GM12878 (cell line): ENCODE measurements around the gene FGD6. TPM values are rescaled to one million over a fixed set of nuclear protein-coding genes. Genes with fewer than 3 reads are reported as not detected.
"Not testable (repeated sequence)": the region's sequence is repeated elsewhere in the genome, so short reads cannot be mapped to it uniquely, and the experiment has no call there.

Source experiments
- ATAC-seq: fragments of 200-7000 bp; cut with Tn5 transposase; 3 replicates; pipeline ENCODE4 v1.9.1; 2020; ENCODE audit warnings: mild to moderate bottlenecking, moderate library complexity
- BruUV-seq: library from RNA; stranded (reverse); fragments of 400-500 nt; replicated peaks from 2 replicates; lab custom pipeline; 2021; lab: Mats Ljungman, UMichigan
- CTCF ChIA-PET: fragments of 300-600 bp; sonication (Branson Sonifier 250); formaldehyde crosslinking; extraction: SDS; loops from one replicate; lab custom pipeline; 2021; ENCODE audit warnings: inconsistent platforms; lab: Yijun Ruan, JAX
- POLR2A ChIA-PET: fragments of 350-600 bp; formaldehyde crosslinking; extraction: SDS; loops from one replicate; lab custom pipeline; 2021; ENCODE audit warnings: inconsistent platforms; lab: Charles Lee
- RAD21 ChIA-PET: fragments of 300-600 bp; sonication (Branson Sonifier 250); formaldehyde crosslinking; loops from one replicate; lab custom pipeline; 2023; ENCODE audit warnings: antibody characterized with exemption; ENCODE audit not compliant: unreplicated experiment; lab: Charles Lee
- SMC1A ChIA-PET: fragments of 300-600 bp; sonication (Branson Sonifier 250); formaldehyde crosslinking; loops from one replicate; lab custom pipeline; 2023; ENCODE audit not compliant: unreplicated experiment, uncharacterized antibody; lab: Charles Lee
- DNase-seq: peaks from one replicate; pipeline ENCODE4 v3.0.0-alpha.2; 2011; ENCODE audit warnings: low read depth, low spot score
- FAIRE-seq: peaks from 3 replicates; lab custom pipeline; 2011; peaks lifted over from hg19 to GRCh38; lab: Jason Lieb, UNC
- H2AFZ ChIP-seq: 2 replicates; pipeline ENCODE4 v1.6.0; 2011; ENCODE audit warnings: low read depth, low read length, control low read depth; ENCODE audit not compliant: control insufficient read depth
- H3K27ac ChIP-seq: 2 replicates; pipeline ENCODE4 v1.5.1; 2011; ENCODE audit warnings: control low read depth; ENCODE audit not compliant: control insufficient read depth, insufficient read depth
- H3K27me3 ChIP-seq, 2 experiments: replicated peaks in 1 of 2; 2 replicates each; pipeline versions ENCODE4 v1.6.0 to v1.6.1; 2011; ENCODE audit warnings: low read length in 1 of 2; ENCODE audit not compliant: control insufficient read depth in 2 of 2, insufficient read depth in 2 of 2
- H3K36me3 ChIP-seq, 2 experiments: 2 replicates each; pipeline ENCODE4 v1.5.1; 2011; ENCODE audit warnings: low read length in 1 of 2; ENCODE audit not compliant: control insufficient read depth in 2 of 2, insufficient read depth in 2 of 2
- H3K4me1 ChIP-seq: 2 replicates; pipeline ENCODE4 v1.6.1; 2011; ENCODE audit warnings: mild to moderate bottlenecking, low read length, moderate library complexity, mixed read lengths; ENCODE audit not compliant: control insufficient read depth, insufficient read depth
- H3K4me2 ChIP-seq: 2 replicates; pipeline ENCODE4 v1.6.0; 2011; ENCODE audit warnings: control low read depth; ENCODE audit not compliant: control insufficient read depth, insufficient read depth
- H3K4me3 ChIP-seq: fragments of 200-600 bp; sonication (generic); 2 replicates; pipeline ENCODE4 v1.5.1; 2016
- H3K79me2 ChIP-seq: 2 replicates; pipeline ENCODE4 v1.6.0; 2011; ENCODE audit warnings: low read length; ENCODE audit not compliant: control insufficient read depth, insufficient read depth
- H3K9ac ChIP-seq: 2 replicates; pipeline ENCODE4 v1.8.0; 2011; ENCODE audit warnings: low read length, control low read depth, mixed read lengths; ENCODE audit not compliant: control insufficient read depth, insufficient read depth
- H3K9me3 ChIP-seq: replicated peaks from 3 replicates; pipeline ENCODE4 v1.5.1; 2011; ENCODE audit warnings: mild to moderate bottlenecking, low read length; ENCODE audit not compliant: control insufficient read depth, insufficient read depth
- H4K20me1 ChIP-seq: 2 replicates; pipeline ENCODE4 v1.6.0; 2011; ENCODE audit not compliant: control insufficient read depth, insufficient read depth
- MEF2A ChIP-seq: IDR thresholded peaks from 2 replicates; pipeline ENCODE4 v1.6.1; 2011; ENCODE audit warnings: low read depth, mild to moderate bottlenecking, low read length, moderate library complexity; ENCODE audit not compliant: insufficient read depth
- WGBS: methylation state at CpG from one replicate; pipeline ENCODE4 v1.1.6; 2016; ENCODE audit warnings: low lambda C conversion rate; ENCODE audit not compliant: insufficient replicate concordance, insufficient coverage; ENCODE audit errors: missing lambda C conversion rate; 5-methylcytosine and 5-hydroxymethylcytosine counted together
- in situ Hi-C: fragments of 300-500 bp; cut with MboI; formaldehyde crosslinking; loops from 9 replicates; pipeline ENCODE4 v1.14.3; 2018; ENCODE audit warnings: mixed read lengths
- intact Hi-C: fragments of 100-400 bp; cut with micrococcal nuclease; formaldehyde crosslinking; loops from one replicate; pipeline ENCODE4 v1.14.2; 2022; ENCODE audit not compliant: unreplicated experiment
- polyA plus RNA-seq, 11 experiments: library from polyadenylated mRNA; depleted of rRNA in 4 of 11; unstranded in 6 of 11; stranded (reverse) in 5 of 11; fragments of >200 nt; fragmentation: Nextera tagmentation in 4 of 11; fragmentation: Illumina TruSeq in 1 of 11; extraction: Ambion mirVana in 4 of 11; extraction: Trizol in 1 of 11; gene quantifications; 1 replicate in 1 of 11; 2 replicates in 10 of 11; pipeline versions ENCODE4 v1.2.1 to v1.2.3, GENCODE V29; 2011 to 2016; ENCODE audit warnings: inconsistent platforms in 2 of 11, missing spikeins in 2 of 11, low read depth in 1 of 11
- total RNA-seq, 4 experiments: library from RNA; depleted of rRNA in 3 of 4; stranded (reverse); fragments of >200 nt in 3 of 4; fragmentation: Illumina TruSeq in 1 of 4; extraction: Trizol in 1 of 4; gene quantifications; 2 replicates each; pipeline versions ENCODE4 v1.2.1 to v1.2.3, GENCODE V29; 2013 to 2021
- TF ChIP-seq, protein P1 (sequence below): fragments of 450-650 bp; IDR thresholded peaks from 2 replicates; pipeline ENCODE4 v1.6.1; 2017; ENCODE audit warnings: mild to moderate bottlenecking, moderate library complexity

The FGD6 gene
- total and polyA plus RNA-seq, 10 of the 15 experiments (the other 5 are each of a cell fraction or from before 2014, with no cell fraction given): 2.4 to 15.5 (median 8.9) TPM

DNA sequence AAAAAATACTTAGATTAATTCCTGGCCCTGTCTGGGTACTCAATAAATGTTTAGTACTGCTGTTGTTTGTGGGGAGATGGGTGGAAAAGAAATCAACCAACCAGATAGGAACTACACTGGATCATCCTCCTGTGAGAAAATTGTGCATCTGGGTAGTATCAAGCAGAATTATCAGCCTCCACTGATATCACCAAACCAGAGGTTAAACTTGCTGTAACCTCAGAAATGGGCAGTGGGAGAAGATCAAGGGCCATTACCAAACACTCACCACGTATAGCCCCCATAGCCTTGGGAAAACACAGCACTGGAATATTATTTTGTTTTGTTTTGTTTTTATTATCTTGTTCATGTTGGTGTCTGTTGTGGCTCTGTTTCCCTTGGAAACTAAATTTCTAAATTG is 20.0 kb upstream of the FGD6 start:
- TF ChIP-seq, protein P1, sequence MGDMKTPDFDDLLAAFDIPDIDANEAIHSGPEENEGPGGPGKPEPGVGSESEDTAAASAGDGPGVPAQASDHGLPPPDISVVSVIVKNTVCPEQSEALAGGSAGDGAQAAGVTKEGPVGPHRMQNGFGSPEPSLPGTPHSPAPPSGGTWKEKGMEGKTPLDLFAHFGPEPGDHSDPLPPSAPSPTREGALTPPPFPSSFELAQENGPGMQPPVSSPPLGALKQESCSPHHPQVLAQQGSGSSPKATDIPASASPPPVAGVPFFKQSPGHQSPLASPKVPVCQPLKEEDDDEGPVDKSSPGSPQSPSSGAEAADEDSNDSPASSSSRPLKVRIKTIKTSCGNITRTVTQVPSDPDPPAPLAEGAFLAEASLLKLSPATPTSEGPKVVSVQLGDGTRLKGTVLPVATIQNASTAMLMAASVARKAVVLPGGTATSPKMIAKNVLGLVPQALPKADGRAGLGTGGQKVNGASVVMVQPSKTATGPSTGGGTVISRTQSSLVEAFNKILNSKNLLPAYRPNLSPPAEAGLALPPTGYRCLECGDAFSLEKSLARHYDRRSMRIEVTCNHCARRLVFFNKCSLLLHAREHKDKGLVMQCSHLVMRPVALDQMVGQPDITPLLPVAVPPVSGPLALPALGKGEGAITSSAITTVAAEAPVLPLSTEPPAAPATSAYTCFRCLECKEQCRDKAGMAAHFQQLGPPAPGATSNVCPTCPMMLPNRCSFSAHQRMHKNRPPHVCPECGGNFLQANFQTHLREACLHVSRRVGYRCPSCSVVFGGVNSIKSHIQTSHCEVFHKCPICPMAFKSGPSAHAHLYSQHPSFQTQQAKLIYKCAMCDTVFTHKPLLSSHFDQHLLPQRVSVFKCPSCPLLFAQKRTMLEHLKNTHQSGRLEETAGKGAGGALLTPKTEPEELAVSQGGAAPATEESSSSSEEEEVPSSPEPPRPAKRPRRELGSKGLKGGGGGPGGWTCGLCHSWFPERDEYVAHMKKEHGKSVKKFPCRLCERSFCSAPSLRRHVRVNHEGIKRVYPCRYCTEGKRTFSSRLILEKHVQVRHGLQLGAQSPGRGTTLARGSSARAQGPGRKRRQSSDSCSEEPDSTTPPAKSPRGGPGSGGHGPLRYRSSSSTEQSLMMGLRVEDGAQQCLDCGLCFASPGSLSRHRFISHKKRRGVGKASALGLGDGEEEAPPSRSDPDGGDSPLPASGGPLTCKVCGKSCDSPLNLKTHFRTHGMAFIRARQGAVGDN: no peak
- TF ChIP-seq MEF2A: no peak
- H3K9ac ChIP-seq: no peak overlapping the region
- H3K4me3 ChIP-seq: no peak overlapping the region
- FAIRE-seq (no peak), DNase-seq (no peak), ATAC-seq (no peak)
- no TSS peak for BruUV-seq
- in situ Hi-C loops: no loop called here
- ChIA-PET RAD21 (no interaction called here), SMC1A (no interaction called here), CTCF (no interaction called here), POLR2A (no interaction called here)
- H2AFZ ChIP-seq: no peak overlapping the region
- no peaks in the 10 kb centered on the region for H3K4me1 ChIP-seq
- H3K27ac ChIP-seq: no peak overlapping the region
- intact Hi-C loops: no loop called here
- 50% methylated on average over 1 of the region's 1 CpG for WGBS
- H3K79me2 ChIP-seq: peaks cover 42% of the 10 kb centered on the region
- H4K20me1 ChIP-seq: no peaks in the 10 kb centered on the region
- no peak overlapping the region for H3K4me2 ChIP-seq
- H3K27me3 ChIP-seq: no peaks in the 10 kb centered on the region
- 0 out of 4 replicates have a peak, but pooled peaks cover 0 to 3% of the 10 kb centered on the region in 2 experiments for H3K36me3 ChIP-seq
- H3K9me3 ChIP-seq: no peaks in the 10 kb centered on the region

DNA sequence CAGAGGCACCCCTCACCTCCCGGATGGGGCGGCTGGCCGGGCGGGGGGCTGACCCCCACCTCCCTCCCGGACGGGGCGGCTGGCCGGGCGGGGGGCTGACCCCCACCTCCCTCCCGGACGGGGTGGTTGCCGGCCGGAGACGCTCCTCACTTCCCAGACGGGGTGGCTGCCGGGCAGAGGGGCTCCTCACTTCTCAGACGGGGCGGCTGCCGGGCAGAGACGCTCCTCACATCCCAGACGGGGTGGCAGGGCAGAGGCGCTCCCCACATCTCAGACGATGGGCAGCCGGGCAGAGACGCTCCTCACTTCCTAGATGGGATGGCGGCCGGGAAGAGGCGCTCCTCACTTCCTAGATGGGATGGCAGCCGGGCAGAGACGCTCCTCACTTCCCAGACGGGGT is 18.4 kb upstream of the FGD6 start:
- in situ Hi-C loops, DNase-seq, H3K27me3 ChIP-seq, H3K36me3 ChIP-seq, ATAC-seq, FAIRE-seq, H3K4me1 ChIP-seq, H3K9ac ChIP-seq, POLR2A ChIA-PET, H2AFZ ChIP-seq, H3K4me2 ChIP-seq, H3K9me3 ChIP-seq, H3K4me3 ChIP-seq, H3K27ac ChIP-seq, SMC1A ChIA-PET, RAD21 ChIA-PET, intact Hi-C loops, H4K20me1 ChIP-seq, BruUV-seq, CTCF ChIA-PET: not testable (repeated sequence)
- H3K79me2 ChIP-seq: peaks cover 52% of the 10 kb centered on the region
- WGBS: 98% methylated on average over 17 of the region's 31 CpGs

DNA sequence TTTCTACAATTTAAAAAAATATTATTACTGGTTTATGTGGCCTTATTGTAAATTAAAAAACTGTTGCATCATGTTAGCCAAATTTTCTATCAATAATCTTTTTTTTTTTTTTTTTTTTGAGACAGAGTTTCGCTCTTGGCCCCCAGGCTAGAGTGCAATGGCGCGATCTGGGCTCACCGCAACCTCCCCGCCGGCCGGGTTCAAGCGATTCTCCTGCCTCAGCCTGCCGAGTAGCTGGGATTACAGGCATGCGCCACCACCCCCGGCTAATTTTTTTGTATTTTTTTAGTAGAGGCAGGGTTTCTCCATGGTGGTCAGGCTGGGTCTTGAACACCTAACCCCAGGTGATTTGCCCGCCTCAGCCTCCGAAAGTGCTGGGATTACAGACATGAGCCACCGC is 16.9 kb upstream of the FGD6 start:
- intact Hi-C loops, H3K27ac ChIP-seq, H4K20me1 ChIP-seq, RAD21 ChIA-PET, H3K4me3 ChIP-seq, H3K27me3 ChIP-seq, DNase-seq, BruUV-seq, H3K9me3 ChIP-seq, CTCF ChIA-PET, H2AFZ ChIP-seq, H3K36me3 ChIP-seq, ATAC-seq, H3K4me2 ChIP-seq, in situ Hi-C loops, FAIRE-seq, POLR2A ChIA-PET, H3K4me1 ChIP-seq, H3K9ac ChIP-seq: not testable (repeated sequence)
- WGBS: 96% methylated on average over 11 of the region's 14 CpGs
- SMC1A ChIA-PET: interaction anchor here (1.4 kb wide), 1 partner anchor 10 kb away, joined by 4 read pairs; no protein-coding TSS in a partner anchor
- H3K79me2 ChIP-seq: peaks cover 57% of the 10 kb centered on the region
